Sigmoid colon (tissue), 7 donors: ENCODE data around the gene GABRP. TPM values are rescaled to one million over a fixed set of nuclear protein-coding genes. Genes with fewer than 3 reads are reported as not detected.

ENCODE experiments used
- DNase-seq: peaks from one replicate; pipeline ENCODE4 v3.0.0-alpha.2; 2019
- H3K27ac ChIP-seq, 4 donors: fragments of 200-600 bp; sonication (generic); one replicate each; pipeline ENCODE4 v1.5.1; 2016 to 2019; ENCODE audit warnings: mild to moderate bottlenecking in 1 of 4
- H3K27me3 ChIP-seq, 3 donors: fragments of 200-600 bp; sonication (generic); one replicate each; pipeline ENCODE4 v1.5.1; 2019; ENCODE audit warnings: mild to moderate bottlenecking in 1 of 3
- H3K36me3 ChIP-seq, 4 donors: fragments of 200-600 bp; sonication (generic); one replicate each; pipeline ENCODE4 v1.5.1; 2016 to 2019
- H3K4me1 ChIP-seq, 4 donors: fragments of 200-600 bp; sonication (generic); one replicate each; pipeline ENCODE4 v1.5.1; 2017 to 2019
- H3K4me3 ChIP-seq, 4 donors: fragments of 200-600 bp; sonication (generic); one replicate each; pipeline ENCODE4 v1.5.1; 2017 to 2019; ENCODE audit warnings: mild to moderate bottlenecking in 2 of 4, moderate library complexity in 1 of 4
- H3K9me3 ChIP-seq, 4 donors: fragments of 200-600 bp in 3 of 4; sonication (generic) in 3 of 4; one replicate each; pipeline versions ENCODE4 v1.5.1 to v1.6.1; 2013 to 2019
- CTCF ChIP-seq, 4 experiments: fragments of 450-650 bp in 3 of 4; fragments of 200-600 bp in 1 of 4; IDR thresholded peaks; one replicate each; pipeline ENCODE4 v1.5.1; 2016 to 2019; ENCODE audit warnings: antibody characterized with exemption in 4 of 4, mild to moderate bottlenecking in 3 of 4, moderate library complexity in 2 of 4
- EP300 ChIP-seq, 4 donors: sonication (generic); formaldehyde crosslinking; IDR thresholded peaks; one replicate each; pipeline ENCODE4 v1.6.1; 2017; ENCODE audit warnings: antibody characterized with exemption in 4 of 4
- POLR2A ChIP-seq, 2 donors: fragments of 450-650 bp; IDR thresholded peaks; one replicate each; pipeline ENCODE4 v1.6.1; 2016; ENCODE audit warnings: antibody characterized with exemption in 2 of 2, mild to moderate bottlenecking in 2 of 2, moderate library complexity in 2 of 2
- POLR2AphosphoS5 ChIP-seq, 4 donors: sonication (generic); formaldehyde crosslinking; IDR thresholded peaks; one replicate each; pipeline ENCODE4 v1.6.1; 2017; ENCODE audit warnings: antibody characterized with exemption in 4 of 4
- WGBS, 2 donors: extraction: QIAGEN DNeasy Blood & Tissue Kit; methylation state at CpG; one replicate each; pipeline ENCODE4 v1.1.7; 2013; 5-methylcytosine and 5-hydroxymethylcytosine counted together
- intact Hi-C: fragments of 100-400 bp; cut with DNase I; formaldehyde crosslinking; loops from one replicate; pipeline ENCODE4 v1.15.1; 2023
- polyA plus RNA-seq, 3 donors: library from polyadenylated mRNA; stranded (reverse); fragments of 200-250 nt; gene quantifications; one replicate each; pipeline ENCODE4 v1.2.3, GENCODE V29; 2013
- total RNA-seq, 4 donors: library from RNA; depleted of rRNA; stranded (reverse); fragments of >200 nt; gene quantifications; one replicate each; pipeline ENCODE4 v1.1.0, GENCODE V29; 2016
- donor health status: healthy with polysubstance abuse.
- donor health status: Bipolar disorder and iron deficiency.
- donor health status: healthy.

GABRP gene
- total and polyA plus RNA-seq, 7 donors = 1.8 TPM; not detected in 6

GRCh38 chr5:170739446-170739845 lies 44.1 kb upstream of the GABRP start:
- Histone ChIP-seq H3K27me3 (no peaks in the 10 kb centered on the region), H3K4me1 (peaks cover 0 to 6% (median 5%) of the 10 kb centered on the region in 4 donors), H3K36me3 (no peaks in the 10 kb centered on the region), H3K27ac (no peak overlapping the region), H3K9me3 (peaks cover 0 to 3% (median 0%) of the 10 kb centered on the region in 4 donors), H3K4me3 (no peak overlapping the region)
- DNase-seq = no peak
- TF ChIP-seq EP300 (IDR thresholded peaks at IDR 0.05) = no peak
- TF ChIP-seq POLR2AphosphoS5 (IDR thresholded peaks at IDR 0.05) = no peak
- TF ChIP-seq CTCF (IDR thresholded peaks at IDR 0.05) = no peak
- no peak for TF ChIP-seq POLR2A (IDR thresholded peaks at IDR 0.05)
- intact Hi-C loops = no loop called here
- 93% methylated on average over 4 of the region's 4 CpGs for WGBS, 2 donors

DNA sequence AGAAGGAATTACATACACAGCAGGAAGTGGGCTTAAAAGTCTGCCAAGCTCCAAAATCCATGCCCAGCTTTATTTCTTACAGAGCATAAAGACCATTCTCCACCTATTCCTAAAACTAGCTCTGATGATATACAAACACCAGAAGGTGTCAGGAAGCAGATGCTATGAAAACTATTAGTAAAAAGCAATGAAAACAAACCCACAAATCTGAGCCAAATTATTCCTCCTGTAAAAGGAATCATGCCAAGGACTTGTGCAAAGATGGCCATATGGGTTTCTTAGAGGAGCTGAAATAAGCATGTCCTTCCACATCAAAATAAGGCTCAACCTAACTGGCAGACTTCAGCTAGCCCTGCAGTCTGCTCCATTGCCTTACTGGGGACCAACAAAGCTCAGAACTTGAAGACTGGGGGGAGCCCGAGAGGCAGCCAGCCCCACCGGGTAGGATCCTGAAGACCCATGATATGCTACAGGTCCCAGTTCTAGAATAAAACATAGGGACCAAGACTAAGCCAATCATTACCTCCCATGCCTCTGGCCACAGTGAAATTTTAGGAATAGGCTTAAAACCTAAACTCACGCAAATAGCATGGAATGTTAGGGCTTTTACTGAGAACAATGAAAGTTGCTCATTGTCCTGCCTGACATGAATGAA lies 42.8 kb upstream of the GABRP start:
- TF ChIP-seq POLR2AphosphoS5 (IDR thresholded peaks at IDR 0.05) (no peak), POLR2A (IDR thresholded peaks at IDR 0.05) (no peak), EP300 (IDR thresholded peaks at IDR 0.05) (no peak), CTCF (IDR thresholded peaks at IDR 0.05) (no peak)
- Histone ChIP-seq H3K27me3 (no peaks in the 10 kb centered on the region), H3K27ac (no peak overlapping the region), H3K9me3 (no peaks in the 10 kb centered on the region), H3K4me3 (no peak overlapping the region), H3K4me1 (peaks cover 0 to 18% (median 17%) of the 10 kb centered on the region in 4 donors), H3K36me3 (no peaks in the 10 kb centered on the region)
- intact Hi-C loops = no loop called here
- 76 to 94% methylated on average over 3 of the region's 3 CpGs for WGBS, 2 donors
- DNase-seq = no peak

GRCh38 chr5:170741801-170742200 lies 41.7 kb upstream of the GABRP start:
- Histone ChIP-seq H3K4me3 (no peak overlapping the region), H3K27me3 (no peaks in the 10 kb centered on the region), H3K36me3 (no peaks in the 10 kb centered on the region), H3K4me1 (peaks cover 0 to 29% (median 27%) of the 10 kb centered on the region in 4 donors), H3K9me3 (no peaks in the 10 kb centered on the region), H3K27ac (no peak overlapping the region)
- WGBS, 2 donors = 79 to 81% methylated on average over 8 of the region's 8 CpGs
- no peak for DNase-seq
- TF ChIP-seq CTCF (IDR thresholded peaks at IDR 0.05) (no peak), POLR2A (IDR thresholded peaks at IDR 0.05) (no peak), EP300 (IDR thresholded peaks at IDR 0.05) (no peak), POLR2AphosphoS5 (IDR thresholded peaks at IDR 0.05) (no peak)
- intact Hi-C loops = no loop called here

- H3K9me3 ChIP-seq = no peaks in the 10 kb centered on the region
Measured at GRCh38 chr5:170743876-170744212, 39.7 kb upstream of the GABRP start.

More at GRCh38 chr5:170743876-170744212, 39.7 kb upstream of the GABRP start:
- 11 to 15% methylated on average over 12 of the region's 12 CpGs for WGBS, 2 donors
- H3K27ac ChIP-seq = no peak overlapping the region
- DNase-seq = no peak
- H3K4me1 ChIP-seq = peaks cover 0 to 40% (median 36%) of the 10 kb centered on the region in 4 donors
- no peaks in the 10 kb centered on the region for H3K36me3 ChIP-seq
- no peaks in the 10 kb centered on the region for H3K27me3 ChIP-seq
- intact Hi-C loops = loop anchor here (1.0 kb wide), 1 partner anchor 47 kb away; no protein-coding TSS in a partner anchor
- no peak overlapping the region for H3K4me3 ChIP-seq
- TF ChIP-seq POLR2A (IDR thresholded peaks at IDR 0.05) = no peak
- no peak for TF ChIP-seq POLR2AphosphoS5 (IDR thresholded peaks at IDR 0.05)
- no peak for TF ChIP-seq CTCF (IDR thresholded peaks at IDR 0.05)
- TF ChIP-seq EP300 (IDR thresholded peaks at IDR 0.05) = no peak
